CD4-positive, alpha-beta T cell (primary cell): ENCODE results near the gene PIGM. TPM values are rescaled to one million over a fixed set of nuclear protein-coding genes. Genes with fewer than 3 reads are reported as not detected.

Experiments
- ATAC-seq: fragments of 200-7000 bp; cut with Tn5 transposase; one replicate; pipeline ENCODE4 v1.10.0; 2022; ENCODE audit warnings: mild to moderate bottlenecking; ENCODE audit not compliant: poor library complexity
- CTCF ChIA-PET: fragments of 350-600 bp; sonication (Branson Sonifier 250); formaldehyde crosslinking; loops from one replicate; lab custom pipeline; 2021; ENCODE audit warnings: antibody characterized with exemption, inconsistent platforms; lab: Charles Lee
- POLR2A ChIA-PET: fragments of 350-600 bp; sonication (Branson Sonifier 250); formaldehyde crosslinking; loops from one replicate; lab custom pipeline; 2021; ENCODE audit warnings: antibody characterized with exemption, inconsistent platforms; lab: Charles Lee
- DNase-seq, 14 experiments: peaks; one replicate each; pipeline ENCODE4 v3.0.0-alpha.2; 2013 to 2020; ENCODE audit warnings: mixed read lengths in 2 of 14
- H3K27ac ChIP-seq, 2 donors: one replicate each; pipeline versions ENCODE4 v1.5.1 to v1.7.0; 2013; ENCODE audit warnings: low read length in 2 of 2, low read depth in 1 of 2, mild to moderate bottlenecking in 1 of 2
- H3K27me3 ChIP-seq, 2 experiments: 1 replicate in 1 of 2; 2 replicates in 1 of 2; pipeline versions ENCODE4 v1.6.1 to v1.7.0; 2013; ENCODE audit warnings: low read length in 2 of 2, control low read depth in 1 of 2, mild to moderate bottlenecking in 1 of 2, moderate library complexity in 1 of 2; ENCODE audit not compliant: insufficient read depth in 2 of 2, control insufficient read depth in 1 of 2
- H3K36me3 ChIP-seq: one replicate; pipeline ENCODE4 v1.6.1; 2013; ENCODE audit warnings: low read length, control low read depth; ENCODE audit not compliant: insufficient read depth
- H3K4me1 ChIP-seq: one replicate; pipeline ENCODE4 v1.6.1; 2013; ENCODE audit warnings: low read length, control low read depth; ENCODE audit not compliant: insufficient read depth
- H3K4me3 ChIP-seq: one replicate; pipeline ENCODE4 v1.5.1; 2013; ENCODE audit warnings: mild to moderate bottlenecking, low read length, moderate library complexity
- H3K9me3 ChIP-seq, 2 experiments: 1 replicate in 1 of 2; 2 replicates in 1 of 2; pipeline versions ENCODE4 v1.6.1 to v1.7.0; 2013; ENCODE audit warnings: low read length in 2 of 2, mild to moderate bottlenecking in 2 of 2, control low read depth in 1 of 2, moderate library complexity in 1 of 2; ENCODE audit not compliant: control insufficient read depth in 1 of 2, insufficient read depth in 1 of 2
- H3K27ac Mint-ChIP-seq: one replicate; pipeline ENCODE4 v1.8.0; 2020; ENCODE audit warnings: mixed read lengths
- H3K27me3 Mint-ChIP-seq: one replicate; pipeline ENCODE4 v1.8.0; 2021; ENCODE audit warnings: mixed read lengths
- H3K36me3 Mint-ChIP-seq: one replicate; pipeline ENCODE4 v1.8.0; 2021; ENCODE audit warnings: low read depth, mixed read lengths
- H3K4me1 Mint-ChIP-seq: one replicate; pipeline ENCODE4 v1.8.0; 2021; ENCODE audit warnings: low read depth, mixed read lengths
- H3K4me3 Mint-ChIP-seq: one replicate; pipeline ENCODE4 v1.8.0; 2020; ENCODE audit warnings: mild to moderate bottlenecking, mixed read lengths
- H3K9me3 Mint-ChIP-seq: one replicate; pipeline ENCODE4 v1.8.0; 2020; ENCODE audit warnings: mixed read lengths
- CTCF ChIP-seq: fragments of 200-600 bp; IDR thresholded peaks from one replicate; pipeline ENCODE4 v1.8.0; 2022; ENCODE audit warnings: antibody characterized with exemption, mild to moderate bottlenecking
- intact Hi-C, 2 experiments: fragments of 100-400 bp; cut with DNase I in 1 of 2; cut with micrococcal nuclease in 1 of 2; formaldehyde crosslinking; loops; one replicate each; pipeline versions ENCODE4 v1.15.1 to v1.9.0; 2023 to 2025; cut with DNase I, micrococcal nuclease
- total RNA-seq, 174 experiments: library from RNA in 2 of 174; stranded (reverse) in 2 of 174; gene quantifications; one replicate each; pipeline ENCODE4 v1.2.3 and lab custom pipeline; 2021 to 2026

Gene PIGM
- total RNA-seq, 2 experiments from 2014 or later, result 2.1 to 2.2 TPM

GRCh38 chr1:160001440-160001839 lies 30.4 kb downstream of the PIGM start:
- intact Hi-C loops, result loop anchor here in 1 of 2 experiments (10.0 kb wide), 1 partner anchor 837 kb away; no protein-coding TSS in a partner anchor
- Histone ChIP-seq H3K27ac (no peak overlapping the region), H3K36me3 (no peaks in the 10 kb centered on the region), H3K4me3 (no peak overlapping the region), H3K4me1 (no peaks in the 10 kb centered on the region), H3K9me3 (no peaks in the 10 kb centered on the region), H3K27me3 (no peaks in the 10 kb centered on the region)
- DNase-seq, result no peak
- Mint-ChIP-seq H3K27ac (no peak overlapping the region), H3K4me3 (no peak overlapping the region), H3K27me3 (no peaks in the 10 kb centered on the region), H3K9me3 (no peaks in the 10 kb centered on the region), H3K36me3 (no peaks in the 10 kb centered on the region), H3K4me1 (no peaks in the 10 kb centered on the region)
- ChIA-PET POLR2A (no interaction called here), CTCF (no interaction called here)
- no peak for TF ChIP-seq CTCF
- ATAC-seq, result no peak

GRCh38 chr1:159999204-159999603 lies 32.6 kb downstream of the PIGM start:
- DNase-seq (no peak), ATAC-seq (no peak)
- Mint-ChIP-seq H3K27me3 (peaks cover 5% of the 10 kb centered on the region), H3K9me3 (no peaks in the 10 kb centered on the region), H3K4me3 (no peak overlapping the region), H3K36me3 (no peaks in the 10 kb centered on the region), H3K27ac (no peak overlapping the region), H3K4me1 (no peaks in the 10 kb centered on the region)
- CTCF ChIA-PET, result interaction anchor here (1.8 kb wide), 1 partner anchor 8 kb away, joined by 4 read pairs; no protein-coding TSS in a partner anchor
- Histone ChIP-seq H3K4me1 (no peaks in the 10 kb centered on the region), H3K27me3 (no peaks in the 10 kb centered on the region), H3K4me3 (no peak overlapping the region), H3K36me3 (no peaks in the 10 kb centered on the region), H3K27ac (no peak overlapping the region), H3K9me3 (no peaks in the 10 kb centered on the region)
- no peak for TF ChIP-seq CTCF
- POLR2A ChIA-PET, result no interaction called here
- intact Hi-C loops, result no loop called here

GRCh38 chr1:159996653-159997052 lies 35.1 kb downstream of the PIGM start:
- no peaks in the 10 kb centered on the region for H3K27me3 ChIP-seq
- H3K4me3 Mint-ChIP-seq, result no peak overlapping the region
- DNase-seq, result no peak
- no peaks in the 10 kb centered on the region for H3K9me3 ChIP-seq
- H3K36me3 Mint-ChIP-seq, result no peaks in the 10 kb centered on the region
- peaks cover under 1% of the 10 kb centered on the region for H3K4me1 Mint-ChIP-seq
- no peak for TF ChIP-seq CTCF
- H3K36me3 ChIP-seq, result no peaks in the 10 kb centered on the region
- ChIA-PET POLR2A (no interaction called here), CTCF (interaction anchor here (0.9 kb wide), 1 partner anchor 11 kb away, joined by 3 read pairs; no protein-coding TSS in a partner anchor)
- H3K27ac ChIP-seq, result no peak overlapping the region
- H3K27ac Mint-ChIP-seq, result no peak overlapping the region
- H3K4me3 ChIP-seq, result no peak overlapping the region
- no peaks in the 10 kb centered on the region for H3K9me3 Mint-ChIP-seq
- intact Hi-C loops, result no loop called here
- no peak for ATAC-seq
- peaks cover 5% of the 10 kb centered on the region for H3K27me3 Mint-ChIP-seq
- no peaks in the 10 kb centered on the region for H3K4me1 ChIP-seq
